Measurements from ENCODE around the gene KLF15. TPM values are rescaled to one million over a fixed set of nuclear protein-coding genes. Genes with fewer than 3 reads are reported as not detected.

The KLF15 gene
- total RNA-seq, 2 experiments from 2014 or later = 0.11 to 0.22 TPM

- Mint-ChIP-seq H3K27ac (no peak overlapping the region), H3K27me3 (peaks cover 3% of the 10 kb centered on the region), H3K9me3 (no peaks in the 10 kb centered on the region), H3K4me1 (no peaks in the 10 kb centered on the region), H3K4me3 (no peak overlapping the region), H3K36me3 (no peaks in the 10 kb centered on the region)
- ATAC-seq (ENCODE audit: low read depth) = no peak
- no peak for DNase-seq
- POLR2A ChIA-PET = no interaction called here
Observed at GRCh38 chr3:126309861-126310655, 47.1 kb downstream of the KLF15 start.

- H3K9me3 Mint-ChIP-seq = peaks cover 1% of the 10 kb centered on the region
- POLR2A ChIA-PET = no interaction called here
- H3K36me3 Mint-ChIP-seq = no peaks in the 10 kb centered on the region
- H3K27ac Mint-ChIP-seq = no peak overlapping the region
- DNase-seq = no peak
- H3K4me3 Mint-ChIP-seq = no peak overlapping the region
- H3K27me3 Mint-ChIP-seq = peaks cover 6% of the 10 kb centered on the region
- no peaks in the 10 kb centered on the region for H3K4me1 Mint-ChIP-seq
- ATAC-seq (ENCODE audit: low read depth) = no peak
Observed at GRCh38 chr3:126309165-126309564, 48.0 kb downstream of the KLF15 start.

GRCh38 chr3:126308394-126309125, 48.6 kb downstream of the KLF15 start:
- ATAC-seq (ENCODE audit: low read depth) (no peak), DNase-seq (no peak)
- Mint-ChIP-seq H3K4me3 (no peak overlapping the region), H3K27me3 (peaks cover 6% of the 10 kb centered on the region), H3K9me3 (peaks cover 1% of the 10 kb centered on the region), H3K36me3 (no peaks in the 10 kb centered on the region), H3K4me1 (no peaks in the 10 kb centered on the region), H3K27ac (no peak overlapping the region)
- POLR2A ChIA-PET = no interaction called here

- Mint-ChIP-seq H3K4me1 (no peaks in the 10 kb centered on the region), H3K27me3 (peaks cover 6% of the 10 kb centered on the region), H3K9me3 (peaks cover 1% of the 10 kb centered on the region), H3K36me3 (no peaks in the 10 kb centered on the region), H3K27ac (no peak overlapping the region), H3K4me3 (no peak overlapping the region)
- DNase-seq (no peak), ATAC-seq (ENCODE audit: low read depth) (no peak)
- POLR2A ChIA-PET = no interaction called here
Observed at GRCh38 chr3:126307591-126308393, 49.4 kb downstream of the KLF15 start.

- Mint-ChIP-seq H3K9me3 (peaks cover 1% of the 10 kb centered on the region), H3K27ac (no peak overlapping the region), H3K36me3 (no peaks in the 10 kb centered on the region), H3K4me3 (no peak overlapping the region), H3K4me1 (no peaks in the 10 kb centered on the region), H3K27me3 (peaks cover 6% of the 10 kb centered on the region)
- POLR2A ChIA-PET = no interaction called here
- DNase-seq (no peak), ATAC-seq (ENCODE audit: low read depth) (no peak)
Observed at GRCh38 chr3:126306888-126307482, 50.2 kb downstream of the KLF15 start.

GRCh38 chr3:126306397-126306796, 50.8 kb downstream of the KLF15 start:
- ATAC-seq (ENCODE audit: low read depth) (no peak), DNase-seq (no peak)
- Mint-ChIP-seq H3K27me3 (peaks cover 6% of the 10 kb centered on the region), H3K9me3 (peaks cover 1% of the 10 kb centered on the region), H3K4me3 (no peak overlapping the region), H3K4me1 (no peaks in the 10 kb centered on the region), H3K27ac (no peak overlapping the region), H3K36me3 (no peaks in the 10 kb centered on the region)
- POLR2A ChIA-PET = no interaction called here

- Mint-ChIP-seq H3K9me3 (peaks cover 1% of the 10 kb centered on the region), H3K27ac (no peak overlapping the region), H3K36me3 (no peaks in the 10 kb centered on the region), H3K27me3 (peaks cover 4% of the 10 kb centered on the region), H3K4me3 (no peak overlapping the region), H3K4me1 (no peaks in the 10 kb centered on the region)
- no peak for ATAC-seq (ENCODE audit: low read depth)
- no peak for DNase-seq
- POLR2A ChIA-PET = no interaction called here
Observed at GRCh38 chr3:126305427-126305826, 51.8 kb downstream of the KLF15 start.

- POLR2A ChIA-PET = no interaction called here
- Mint-ChIP-seq H3K27me3 (peaks cover 4% of the 10 kb centered on the region), H3K4me1 (no peaks in the 10 kb centered on the region), H3K36me3 (no peaks in the 10 kb centered on the region), H3K9me3 (peaks cover 1% of the 10 kb centered on the region), H3K4me3 (no peak overlapping the region), H3K27ac (no peak overlapping the region)
- ATAC-seq (ENCODE audit: low read depth) (no peak), DNase-seq (no peak)
Observed at GRCh38 chr3:126304704-126305103, 52.5 kb downstream of the KLF15 start.

- Mint-ChIP-seq H3K4me3 (no peak overlapping the region), H3K4me1 (no peaks in the 10 kb centered on the region), H3K36me3 (no peaks in the 10 kb centered on the region), H3K27ac (no peak overlapping the region), H3K27me3 (peaks cover 4% of the 10 kb centered on the region), H3K9me3 (peaks cover 1% of the 10 kb centered on the region)
- DNase-seq (no peak), ATAC-seq (ENCODE audit: low read depth) (no peak)
- POLR2A ChIA-PET = no interaction called here
Observed at GRCh38 chr3:126304291-126304690, 52.9 kb downstream of the KLF15 start.

- Mint-ChIP-seq H3K9me3 (peaks cover 1% of the 10 kb centered on the region), H3K4me1 (no peaks in the 10 kb centered on the region), H3K4me3 (no peak overlapping the region), H3K27ac (no peak overlapping the region), H3K27me3 (peaks cover 4% of the 10 kb centered on the region), H3K36me3 (no peaks in the 10 kb centered on the region)
- POLR2A ChIA-PET = no interaction called here
- DNase-seq = no peak
- no peak for ATAC-seq (ENCODE audit: low read depth)
Observed at GRCh38 chr3:126303272-126303671, 53.9 kb downstream of the KLF15 start.

- H3K27ac Mint-ChIP-seq = no peak overlapping the region
- POLR2A ChIA-PET = no interaction called here
- no peaks in the 10 kb centered on the region for H3K4me1 Mint-ChIP-seq
- H3K27me3 Mint-ChIP-seq = peaks cover 4% of the 10 kb centered on the region
- H3K9me3 Mint-ChIP-seq = peaks cover 1% of the 10 kb centered on the region
- DNase-seq = no peak
- H3K36me3 Mint-ChIP-seq = no peaks in the 10 kb centered on the region
- H3K4me3 Mint-ChIP-seq = no peak overlapping the region
- ATAC-seq (ENCODE audit: low read depth) = no peak
Observed at GRCh38 chr3:126300761-126301481, 56.3 kb downstream of the KLF15 start.

GRCh38 chr3:126300001-126300760, 57.0 kb downstream of the KLF15 start:
- DNase-seq (no peak), ATAC-seq (ENCODE audit: low read depth) (no peak)
- no peaks in the 10 kb centered on the region for H3K4me1 Mint-ChIP-seq
- H3K27me3 Mint-ChIP-seq = peaks cover 4% of the 10 kb centered on the region
- POLR2A ChIA-PET = no interaction called here
- no peak overlapping the region for H3K4me3 Mint-ChIP-seq
- H3K9me3 Mint-ChIP-seq = peaks cover 1% of the 10 kb centered on the region
- no peaks in the 10 kb centered on the region for H3K36me3 Mint-ChIP-seq
- no peak overlapping the region for H3K27ac Mint-ChIP-seq
